SK-N-SH (cell line): ENCODE measurements around the gene CCDC197. TPM values are rescaled to one million over a fixed set of nuclear protein-coding genes. Genes with fewer than 3 reads are reported as not detected.

ENCODE experiments used
- CTCF ChIA-PET: fragments of 300-600, 350-600 bp; formaldehyde crosslinking; extraction: SDS; loops from one replicate; lab custom pipeline; 2021; lab: Yijun Ruan, JAX
- POLR2A ChIA-PET: fragments of 350-600 bp; sonication (Branson Sonifier 250); formaldehyde crosslinking; extraction: SDS; loops from one replicate; lab custom pipeline; 2020; ENCODE audit warnings: antibody characterized with exemption, inconsistent platforms; lab: Yijun Ruan, JAX
- DNase-seq: peaks from one replicate; pipeline ENCODE4 v3.0.0; 2012
- H2AFZ ChIP-seq: fragments of 200-600 bp; sonication (generic); 2 replicates; pipeline ENCODE4 v1.8.1; 2016; ENCODE audit warnings: antibody characterized with exemption, mild to moderate bottlenecking, low read depth
- H3F3A ChIP-seq: fragments of 200-600 bp; sonication (generic); replicated peaks from 2 replicates; pipeline ENCODE3; 2016; ENCODE audit warnings: antibody characterized with exemption, mild to moderate bottlenecking; ENCODE audit not compliant: insufficient read depth
- H3K27ac ChIP-seq, 2 experiments: fragments of 200-500 bp in 1 of 2; fragments of 200-600 bp in 1 of 2; sonication (Bioruptor generic) in 1 of 2; sonication (generic), shearing (Covaris generic) in 1 of 2; 2 replicates each; pipeline versions ENCODE4 v1.5.1 to v1.6.1; 2014 to 2016; ENCODE audit warnings: low read depth in 2 of 2, inconsistent platforms in 1 of 2, low read length in 1 of 2, mild to moderate bottlenecking in 1 of 2, mixed read lengths in 1 of 2
- H3K27me3 ChIP-seq: fragments of 200-600 bp; sonication (generic), shearing (Covaris generic); 2 replicates; pipeline ENCODE4 v1.6.1; 2016; ENCODE audit warnings: mixed run types; ENCODE audit not compliant: insufficient read depth
- H3K36me3 ChIP-seq, 2 experiments: fragments of 200-500 bp in 1 of 2; fragments of 200-600 bp in 1 of 2; sonication (Bioruptor generic) in 1 of 2; sonication (generic) in 1 of 2; replicated peaks in 1 of 2; 2 replicates each; pipeline versions ENCODE3 to v1.5.1; 2014 to 2016; ENCODE audit warnings: low read length in 1 of 2, mild to moderate bottlenecking in 1 of 2; ENCODE audit not compliant: insufficient read depth in 2 of 2, control insufficient read depth in 1 of 2
- H3K4me1 ChIP-seq, 2 experiments: fragments of 200-500 bp in 1 of 2; fragments of 200-600 bp in 1 of 2; sonication (Bioruptor generic) in 1 of 2; sonication (generic), shearing (Covaris generic) in 1 of 2; 2 replicates each; pipeline versions ENCODE4 v1.5.1 to v1.6.1; 2014 to 2016; ENCODE audit warnings: low read depth in 1 of 2, low read length in 1 of 2, mixed run types in 1 of 2; ENCODE audit not compliant: insufficient read depth in 2 of 2, control insufficient read depth in 1 of 2
- H3K4me2 ChIP-seq: fragments of 200-600 bp; sonication (generic), shearing (Covaris generic); 2 replicates; pipeline ENCODE4 v1.6.1; 2017; ENCODE audit warnings: mixed run types
- H3K4me3 ChIP-seq, 2 experiments: fragments of 200-500 bp in 1 of 2; fragments of 200-600 bp in 1 of 2; sonication (Bioruptor generic) in 1 of 2; sonication (generic), shearing (Covaris generic) in 1 of 2; 2 replicates each; pipeline versions ENCODE4 v1.5.1 to v1.8.1; 2014 to 2016; ENCODE audit warnings: low read depth in 2 of 2, inconsistent platforms in 1 of 2, low read length in 1 of 2, mild to moderate bottlenecking in 1 of 2, mixed read lengths in 1 of 2, moderate library complexity in 1 of 2
- H3K79me2 ChIP-seq: fragments of 200-600 bp; sonication (generic); 2 replicates; pipeline ENCODE4 v1.8.1; 2017; ENCODE audit warnings: mild to moderate bottlenecking; ENCODE audit not compliant: insufficient read depth
- H3K9ac ChIP-seq: fragments of 200-600 bp; sonication (generic); 2 replicates; pipeline ENCODE4 v1.6.1; 2017; ENCODE audit warnings: mixed run types
- H3K9me2 ChIP-seq: fragments of 200-600 bp; sonication (generic); 2 replicates; pipeline ENCODE4 v1.6.1; 2017; ENCODE audit warnings: mixed run types
- H3K9me3 ChIP-seq: fragments of 200-600 bp; sonication (generic); 2 replicates; pipeline ENCODE4 v1.6.1; 2017; ENCODE audit warnings: mixed run types, mild to moderate bottlenecking, moderate library complexity
- H4K20me1 ChIP-seq: fragments of 200-600 bp; sonication (generic); 2 replicates; pipeline ENCODE4 v1.6.1; 2017; ENCODE audit warnings: mild to moderate bottlenecking, mixed run types; ENCODE audit not compliant: insufficient read depth
- EZH2phosphoT487 ChIP-seq: fragments of 200-600 bp; sonication (generic); IDR thresholded peaks from 2 replicates; pipeline ENCODE4 v1.6.1; 2017; ENCODE audit warnings: low read depth, mixed run types, mild to moderate bottlenecking, antibody characterized with exemption, moderate library complexity, borderline replicate concordance
- GABPA ChIP-seq: IDR thresholded peaks from 2 replicates; pipeline ENCODE4 v1.4.0; 2012; ENCODE audit warnings: low read depth, mild to moderate bottlenecking
- GATA2 ChIP-seq: sonication (generic); formaldehyde crosslinking; IDR thresholded peaks from 2 replicates; pipeline ENCODE4 v1.5.0; 2020; ENCODE audit warnings: mild to moderate bottlenecking, missing genetic modification reagents
- MEF2A ChIP-seq: IDR thresholded peaks from 2 replicates; pipeline ENCODE4 v1.4.0; 2012; ENCODE audit warnings: low read depth, borderline replicate concordance
- RFX5 ChIP-seq: IDR thresholded peaks from 2 replicates; pipeline ENCODE4 v1.6.1; 2012; ENCODE audit warnings: mild to moderate bottlenecking, improper control_type of control experiment, low read length
- SMC3 ChIP-seq: IDR thresholded peaks from 2 replicates; pipeline ENCODE4 v1.6.1; 2012; ENCODE audit warnings: low read depth, low read length, improper control_type of control experiment
- TAF1 ChIP-seq: IDR thresholded peaks from 2 replicates; pipeline ENCODE4 v1.6.1; 2012; ENCODE audit warnings: low read depth, mild to moderate bottlenecking, low read length, moderate library complexity, borderline replicate concordance
- TCF12 ChIP-seq: IDR thresholded peaks from 2 replicates; pipeline ENCODE4 v1.4.0; 2012
- TEAD4 ChIP-seq: IDR thresholded peaks from 2 replicates; pipeline ENCODE4 v1.4.0; 2012; ENCODE audit warnings: mild to moderate bottlenecking, borderline replicate concordance; ENCODE audit not compliant: insufficient read depth
- ZBTB33 ChIP-seq: IDR thresholded peaks from 2 replicates; pipeline ENCODE4 v1.4.0; 2012; ENCODE audit warnings: low read depth, borderline replicate concordance
- WGBS: methylation state at CpG from one replicate; pipeline ENCODE4 v1.1.6; 2017; ENCODE audit warnings: low lambda C conversion rate; 5-methylcytosine and 5-hydroxymethylcytosine counted together
- polyA plus RNA-seq, 3 experiments: library from polyadenylated mRNA; depleted of rRNA; stranded (reverse); fragments of >200 nt; gene quantifications; 2 replicates each; pipeline ENCODE4 v1.2.3, GENCODE V29; 2012

CCDC197 gene
- polyA plus RNA-seq, 1 of the 3 experiments (the other 2 are of a cell fraction), result not detected

- no peak overlapping the region for H3K4me3 ChIP-seq
- ChIA-PET POLR2A (no interaction called here), CTCF (interaction anchor here (1.0 to 2.5 kb wide), 5 partner anchors 9 to 117 kb away, joined by 3 to 12 read pairs (median 5); no protein-coding TSS in a partner anchor)
- no peaks in the 10 kb centered on the region for H3F3A ChIP-seq
- H3K9ac ChIP-seq, result no peak overlapping the region
- no peaks in the 10 kb centered on the region for H3K9me3 ChIP-seq
- H3K27me3 ChIP-seq, result peaks cover 4% of the 10 kb centered on the region; the same call in 1 of the 2 replicates
- TF ChIP-seq ZBTB33, result no peak
- TF ChIP-seq EZH2phosphoT487, result no peak
- TF ChIP-seq TEAD4, result no peak
- 85% methylated on average over 4 of the region's 4 CpGs for WGBS
- no peaks in the 10 kb centered on the region for H4K20me1 ChIP-seq
- no peak overlapping the region for H3K27ac ChIP-seq
- no peak for DNase-seq
- H3K36me3 ChIP-seq, result no peaks in the 10 kb centered on the region
- H2AFZ ChIP-seq, result no peak overlapping the region
- H3K4me1 ChIP-seq, result no peaks in the 10 kb centered on the region
- H3K4me2 ChIP-seq, result no peak overlapping the region
- no peaks in the 10 kb centered on the region for H3K79me2 ChIP-seq
- H3K9me2 ChIP-seq, result no peaks in the 10 kb centered on the region
Measured at GRCh38 chr14:94020267-94020666, 23.2 kb downstream of the CCDC197 start.

- H3K79me2 ChIP-seq, result no peaks in the 10 kb centered on the region
- no peak for TF ChIP-seq SMC3
- H2AFZ ChIP-seq, result no peak overlapping the region
- no peak overlapping the region for H3K4me2 ChIP-seq
- no peaks in the 10 kb centered on the region for H3K36me3 ChIP-seq
- DNase-seq, result no peak
- CTCF ChIA-PET, result interaction anchor here (0.9 to 2.5 kb wide), 8 partner anchors 10 to 116 kb away, joined by 3 to 12 read pairs (median 3); no protein-coding TSS in a partner anchor
- POLR2A ChIA-PET, result no interaction called here
- 64% methylated on average over 2 of the region's 2 CpGs for WGBS
- no peaks in the 10 kb centered on the region for H3K27me3 ChIP-seq
- no peaks in the 10 kb centered on the region for H3F3A ChIP-seq
- H3K9me3 ChIP-seq, result no peaks in the 10 kb centered on the region
- no peaks in the 10 kb centered on the region for H3K9me2 ChIP-seq
- H3K4me1 ChIP-seq, result no peaks in the 10 kb centered on the region
- H3K4me3 ChIP-seq, result no peak overlapping the region
- no peaks in the 10 kb centered on the region for H4K20me1 ChIP-seq
- H3K27ac ChIP-seq, result no peak overlapping the region
- no peak overlapping the region for H3K9ac ChIP-seq
Measured at GRCh38 chr14:94021001-94021400, 23.9 kb downstream of the CCDC197 start.

- H3K79me2 ChIP-seq, result no peaks in the 10 kb centered on the region
- CTCF ChIA-PET, result interaction anchor here (0.9 to 2.5 kb wide), 6 partner anchors 11 to 115 kb away, joined by 3 to 12 read pairs (median 3); no protein-coding TSS in a partner anchor
- 90% methylated on average over 8 of the region's 10 CpGs for WGBS
- no peaks in the 10 kb centered on the region; a peak in 1 of 4 replicates for H3K4me1 ChIP-seq
- no peaks in the 10 kb centered on the region for H3K27me3 ChIP-seq
- no peaks in the 10 kb centered on the region for H3F3A ChIP-seq
- H4K20me1 ChIP-seq, result no peaks in the 10 kb centered on the region
- H3K9ac ChIP-seq, result no peak overlapping the region
- no peak overlapping the region for H3K27ac ChIP-seq
- no peak for DNase-seq
- no peak overlapping the region for H2AFZ ChIP-seq
- H3K9me2 ChIP-seq, result no peaks in the 10 kb centered on the region
- POLR2A ChIA-PET, result no interaction called here
- H3K4me2 ChIP-seq, result no peak overlapping the region
- TF ChIP-seq TAF1, result no peak
- TF ChIP-seq TCF12, result no peak
- no peak for TF ChIP-seq RFX5
- TF ChIP-seq MEF2A, result no peak
- no peak for TF ChIP-seq GATA2
- no peak for TF ChIP-seq GABPA
- no peak overlapping the region for H3K4me3 ChIP-seq
- H3K9me3 ChIP-seq, result no peaks in the 10 kb centered on the region
- no peaks in the 10 kb centered on the region for H3K36me3 ChIP-seq
Measured at GRCh38 chr14:94021416-94022157, 24.5 kb downstream of the CCDC197 start.
